ENCODE measurements around the gene NAPEPLD.
"Not testable (repeated sequence)": the region's sequence is repeated elsewhere in the genome, so short reads cannot be mapped to it uniquely, and the experiment has no call there.

The NAPEPLD gene

GRCh38 chr7:103148994-103149807 lies at the start of gene NAPEPLD:
NAPEPLD (minus strand) TSS chr7:103149099; CDS start chr7:103128776, 20,323 bp downstream.
- peak; percentile 90 for DNase-seq

GRCh38 chr7:103198079-103198478 lies 49.2 kb upstream of the NAPEPLD start:
- not testable (repeated sequence) for DNase-seq

GRCh38 chr7:103195364-103195763 lies 46.5 kb upstream of the NAPEPLD start:
- DNase-seq = not testable (repeated sequence)

- DNase-seq = peak; percentile 43
These were observed 23.7 kb upstream of the NAPEPLD start for GRCh38 chr7:103172415-103173146.

GRCh38 chr7:103171695-103172414 lies 23.0 kb upstream of the NAPEPLD start:
- peak; percentile 43 for DNase-seq

- not testable (repeated sequence) for DNase-seq
These were observed 18.1 kb upstream of the NAPEPLD start for GRCh38 chr7:103166921-103167544.

GRCh38 chr7:103163087-103163825 lies 14.4 kb upstream of the NAPEPLD start:
- not testable (repeated sequence) for DNase-seq

GRCh38 chr7:103162641-103163040 lies 13.7 kb upstream of the NAPEPLD start:
- DNase-seq = not testable (repeated sequence)

- DNase-seq = not testable (repeated sequence)
These were observed 13.2 kb upstream of the NAPEPLD start for GRCh38 chr7:103161998-103162616.

GRCh38 chr7:103159072-103159471 lies 10.2 kb upstream of the NAPEPLD start:
- DNase-seq = not testable (repeated sequence)

- not testable (repeated sequence) for DNase-seq
These were observed 6.6 kb upstream of the NAPEPLD start for GRCh38 chr7:103155331-103156024.

GRCh38 chr7:103154042-103154441 lies 5.1 kb upstream of the NAPEPLD start:
- DNase-seq = no peak

GRCh38 chr7:103152744-103153617 lies 4.1 kb upstream of the NAPEPLD start:
- DNase-seq = not testable (repeated sequence)

GRCh38 chr7:103151993-103152676 lies 3.2 kb upstream of the NAPEPLD start:
- DNase-seq = not testable (repeated sequence)

GRCh38 chr7:103150192-103150591 lies 1.3 kb upstream of the NAPEPLD start:
- DNase-seq = no peak

- DNase-seq = no peak
These were observed 895 bp upstream of the NAPEPLD start for GRCh38 chr7:103149808-103150180.

- DNase-seq = peak; percentile 12
These were observed 537 bp downstream of the NAPEPLD start for GRCh38 chr7:103148131-103148993.

GRCh38 chr7:103144754-103145153 lies 4.1 kb downstream of the NAPEPLD start:
- not testable (repeated sequence) for DNase-seq

Data from NCI-H2171 (cell line).